A673 (cell line): Measurements from ENCODE around the gene LTBP2. TPM values are rescaled to one million over a fixed set of nuclear protein-coding genes. Genes with fewer than 3 reads are reported as not detected.

Experiments used
- BruUV-seq: library from RNA; stranded (reverse); fragments of 400-500 nt; replicated peaks from 2 replicates; lab custom pipeline; 2021; lab: Mats Ljungman, UMichigan
- CTCF ChIA-PET: fragments of 300-600 bp; sonication (Branson Sonifier 250); formaldehyde crosslinking; loops from one replicate; lab custom pipeline; 2022; ENCODE audit warnings: antibody characterized with exemption; lab: Charles Lee
- POLR2A ChIA-PET: fragments of 300-600 bp; sonication (Branson Sonifier 250); formaldehyde crosslinking; loops from one replicate; lab custom pipeline; 2022; ENCODE audit warnings: antibody characterized with exemption; ENCODE audit not compliant: low non-redundant PET; lab: Charles Lee
- DNase-seq: peaks from one replicate; pipeline ENCODE4 v3.0.0-alpha.2; 2015; ENCODE audit warnings: low spot score
- H3K27ac ChIP-seq: fragments of 200-600 bp; sonication (generic); 2 replicates; pipeline ENCODE4 v1.5.1; 2016; ENCODE audit warnings: mixed run types, low read depth, mild to moderate bottlenecking, mixed read lengths, antibody characterized with exemption, low read length; ENCODE audit not compliant: poor library complexity, severe bottlenecking
- H3K27me3 ChIP-seq: fragments of 200-600 bp; sonication (generic); replicated peaks from 2 replicates; pipeline ENCODE4 v1.6.1; 2017; ENCODE audit warnings: mixed run types, low read depth, mild to moderate bottlenecking, mixed read lengths, antibody characterized with exemption, low read length; ENCODE audit not compliant: insufficient read depth, poor library complexity
- H3K36me3 ChIP-seq: fragments of 200-600 bp; sonication (generic); 2 replicates; pipeline ENCODE4 v1.6.1; 2016; ENCODE audit warnings: mixed run types, mild to moderate bottlenecking, mixed read lengths, antibody characterized with exemption, low read length; ENCODE audit not compliant: insufficient read depth, poor library complexity, severe bottlenecking
- H3K4me1 ChIP-seq: fragments of 200-600 bp; sonication (generic); 2 replicates; pipeline ENCODE4 v1.6.1; 2017; ENCODE audit warnings: mixed run types, mild to moderate bottlenecking, mixed read lengths, antibody characterized with exemption, low read length; ENCODE audit not compliant: insufficient read depth, poor library complexity, severe bottlenecking
- H3K4me3 ChIP-seq: fragments of 200-600 bp; sonication (generic); 2 replicates; pipeline ENCODE4 v1.5.1; 2016; ENCODE audit warnings: low read depth, mixed run types, mild to moderate bottlenecking, mixed read lengths, low read length; ENCODE audit not compliant: poor library complexity, severe bottlenecking
- H3K9me3 ChIP-seq: fragments of 200-600 bp; sonication (generic); 2 replicates; pipeline ENCODE4 v1.6.1; 2016; ENCODE audit warnings: mixed run types, low read depth, mild to moderate bottlenecking, mixed read lengths, antibody characterized with exemption, low read length; ENCODE audit not compliant: poor library complexity, severe bottlenecking
- EZH2 ChIP-seq: fragments of 200-600 bp; sonication (generic); IDR thresholded peaks from 2 replicates; pipeline ENCODE4 v1.6.1; 2017; ENCODE audit warnings: borderline replicate concordance, low read depth, mild to moderate bottlenecking, mixed read lengths, antibody characterized with exemption, low read length; ENCODE audit not compliant: poor library complexity, severe bottlenecking
- intact Hi-C: fragments of 100-400 bp; cut with micrococcal nuclease; formaldehyde crosslinking; loops from one replicate; pipeline ENCODE4 v1.10.0; 2022; ENCODE audit not compliant: unreplicated experiment
- total RNA-seq: library from RNA; stranded (reverse); gene quantifications from 2 replicates; pipeline ENCODE4 v1.2.3, GENCODE V29; 2021
- TF ChIP-seq, protein P1 (sequence below): fragments of 300-800, 200-600 bp; sonication (generic); conservative IDR thresholded peaks from 2 replicates; pipeline ENCODE4 v1.5.1; 2017; ENCODE audit warnings: low read depth, mild to moderate bottlenecking, antibody characterized with exemption, low read length, moderate library complexity, mixed read lengths

Gene LTBP2
- total RNA-seq, 1 experiment from 2014 or later: 0.26 TPM

DNA sequence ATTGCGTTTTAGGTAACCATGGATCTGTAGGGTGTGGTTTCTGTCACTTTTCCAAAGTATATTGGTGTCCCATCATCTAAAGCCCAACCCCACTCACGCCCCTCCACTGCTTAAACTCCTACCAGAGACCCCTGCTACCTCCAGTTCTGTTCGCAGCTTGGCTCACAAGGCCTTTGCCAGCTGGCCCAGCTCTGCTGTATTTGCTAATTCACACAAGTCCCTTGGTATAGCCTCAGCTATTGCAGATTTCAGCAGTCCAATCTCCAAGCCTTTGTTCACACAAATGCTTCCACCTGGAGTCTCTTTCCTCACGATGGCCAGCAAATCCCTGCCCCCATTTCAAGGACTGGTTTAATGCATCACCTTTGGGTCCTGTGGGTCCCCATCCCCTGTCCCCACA lies 94.3 kb downstream of the LTBP2 start:
- ChIA-PET POLR2A (no interaction called here), CTCF (no interaction called here)
- no peak for DNase-seq
- no TSS peak for BruUV-seq
- Histone ChIP-seq H3K27me3 (no peaks in the 10 kb centered on the region), H3K4me1 (no peaks in the 10 kb centered on the region), H3K36me3 (no peaks in the 10 kb centered on the region), H3K9me3 (no peaks in the 10 kb centered on the region), H3K27ac (no peak overlapping the region), H3K4me3 (no peak overlapping the region)
- TF ChIP-seq EZH2: no peak
- TF ChIP-seq, protein P1, sequence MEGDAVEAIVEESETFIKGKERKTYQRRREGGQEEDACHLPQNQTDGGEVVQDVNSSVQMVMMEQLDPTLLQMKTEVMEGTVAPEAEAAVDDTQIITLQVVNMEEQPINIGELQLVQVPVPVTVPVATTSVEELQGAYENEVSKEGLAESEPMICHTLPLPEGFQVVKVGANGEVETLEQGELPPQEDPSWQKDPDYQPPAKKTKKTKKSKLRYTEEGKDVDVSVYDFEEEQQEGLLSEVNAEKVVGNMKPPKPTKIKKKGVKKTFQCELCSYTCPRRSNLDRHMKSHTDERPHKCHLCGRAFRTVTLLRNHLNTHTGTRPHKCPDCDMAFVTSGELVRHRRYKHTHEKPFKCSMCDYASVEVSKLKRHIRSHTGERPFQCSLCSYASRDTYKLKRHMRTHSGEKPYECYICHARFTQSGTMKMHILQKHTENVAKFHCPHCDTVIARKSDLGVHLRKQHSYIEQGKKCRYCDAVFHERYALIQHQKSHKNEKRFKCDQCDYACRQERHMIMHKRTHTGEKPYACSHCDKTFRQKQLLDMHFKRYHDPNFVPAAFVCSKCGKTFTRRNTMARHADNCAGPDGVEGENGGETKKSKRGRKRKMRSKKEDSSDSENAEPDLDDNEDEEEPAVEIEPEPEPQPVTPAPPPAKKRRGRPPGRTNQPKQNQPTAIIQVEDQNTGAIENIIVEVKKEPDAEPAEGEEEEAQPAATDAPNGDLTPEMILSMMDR: no peak
- intact Hi-C loops: no loop called here

GRCh38 chr14:74516451-74517160 lies 95.4 kb downstream of the LTBP2 start:
- BruUV-seq: no TSS peak
- Histone ChIP-seq H3K4me3 (no peak overlapping the region), H3K4me1 (no peaks in the 10 kb centered on the region), H3K36me3 (no peaks in the 10 kb centered on the region), H3K27ac (no peak overlapping the region), H3K9me3 (no peaks in the 10 kb centered on the region), H3K27me3 (peaks cover 1% of the 10 kb centered on the region)
- ChIA-PET POLR2A (no interaction called here), CTCF (no interaction called here)
- DNase-seq: no peak
- no peak for TF ChIP-seq EZH2
- TF ChIP-seq, protein P1: no peak
- intact Hi-C loops: no loop called here

GRCh38 chr14:74515891-74516412 lies 96.1 kb downstream of the LTBP2 start:
- intact Hi-C loops: no loop called here
- DNase-seq: no peak
- CTCF ChIA-PET: no interaction called here
- Histone ChIP-seq H3K9me3 (no peaks in the 10 kb centered on the region), H3K4me1 (no peaks in the 10 kb centered on the region), H3K36me3 (no peaks in the 10 kb centered on the region), H3K4me3 (no peak overlapping the region), H3K27ac (no peak overlapping the region), H3K27me3 (peaks cover 7% of the 10 kb centered on the region)
- no peak for TF ChIP-seq EZH2
- TF ChIP-seq, protein P1: no peak
- no TSS peak for BruUV-seq
- POLR2A ChIA-PET: no interaction called here
